HCT116 (cell line): ENCODE data around the gene STK32C. TPM values are rescaled to one million over a fixed set of nuclear protein-coding genes. Genes with fewer than 3 reads are reported as not detected.
A peak's percentile ranks its signal among the peaks of the same experiment; 100 is the strongest.
"Not testable (repeated sequence)": the region's sequence is repeated elsewhere in the genome, so short reads cannot be mapped to it uniquely, and the experiment has no call there.

Experiments used
- ATAC-seq: fragments of 200-7000 bp; cut with Tn5 transposase; 2 replicates; pipeline ENCODE4 v1.9.1; 2020; ENCODE audit warnings: mild to moderate bottlenecking, moderate library complexity
- BruUV-seq: library from RNA; stranded (reverse); fragments of 400-500 nt; replicated peaks from 2 replicates; lab custom pipeline; 2021; lab: Mats Ljungman, UMichigan
- CTCF ChIA-PET: fragments of 300-600 bp; sonication (Branson Sonifier 250); formaldehyde crosslinking; loops from one replicate; lab custom pipeline; 2021; ENCODE audit warnings: antibody characterized with exemption; lab: Charles Lee
- POLR2A ChIA-PET: fragments of 300-600, 350-600 bp; sonication (Branson Sonifier 250); formaldehyde crosslinking; loops from one replicate; lab custom pipeline; 2021; ENCODE audit warnings: antibody characterized with exemption; lab: Charles Lee
- RAD21 ChIA-PET, 2 experiments: fragments of 300-600 bp; sonication (Branson Sonifier 250); formaldehyde crosslinking; loops; one replicate each; lab custom pipeline; 2023; ENCODE audit warnings: low total read pairs in 2 of 2; ENCODE audit not compliant: uncharacterized antibody in 2 of 2, unreplicated experiment in 2 of 2, low non-redundant PET in 1 of 2; lab: Charles Lee
- DNase-seq: peaks from one replicate; pipeline ENCODE4 v3.0.0-alpha.2; 2010; ENCODE audit warnings: low read depth, low spot score
- H2AFZ ChIP-seq: fragments of 200-600 bp; shearing (Covaris generic), sonication (generic); 2 replicates; pipeline ENCODE4 v1.6.1; 2017; ENCODE audit warnings: low read depth, mixed run types, mixed read lengths, antibody characterized with exemption, low read length; ENCODE audit not compliant: poor library complexity, severe bottlenecking
- H3K27ac ChIP-seq: 2 replicates; pipeline ENCODE4 v1.5.1; 2012; ENCODE audit warnings: low read depth, low read length
- H3K27me3 ChIP-seq: fragments of 200-600 bp; sonication (generic); 2 replicates; pipeline ENCODE4 v1.6.1; 2016; ENCODE audit warnings: mixed run types, low read length, mixed read lengths; ENCODE audit not compliant: insufficient read depth
- H3K36me3 ChIP-seq, 2 experiments: fragments of 200-500 bp in 1 of 2; fragments of 200-600 bp in 1 of 2; sonication (Bioruptor generic) in 1 of 2; sonication (generic) in 1 of 2; 2 replicates each; pipeline versions ENCODE4 v1.5.1 to v1.6.1; 2014 to 2016; ENCODE audit warnings: low read length in 2 of 2, inconsistent platforms in 1 of 2, mixed read lengths in 1 of 2, mixed run types in 1 of 2; ENCODE audit not compliant: insufficient read depth in 2 of 2, control insufficient read depth in 1 of 2
- H3K4me1 ChIP-seq, 2 experiments: fragments of 200-600 bp in 1 of 2; sonication (generic) in 1 of 2; 2 replicates each; pipeline versions ENCODE4 v1.5.1 to v1.6.1; 2012 to 2017; ENCODE audit warnings: low read length in 2 of 2, inconsistent platforms in 1 of 2, mild to moderate bottlenecking in 1 of 2, mixed read lengths in 1 of 2, mixed run types in 1 of 2, moderate library complexity in 1 of 2; ENCODE audit not compliant: insufficient read depth in 2 of 2, control insufficient read depth in 1 of 2
- H3K4me2 ChIP-seq: fragments of 200-600 bp; sonication (generic); 2 replicates; pipeline ENCODE4 v1.6.1; 2017; ENCODE audit warnings: mixed run types, low read length, mixed read lengths
- H3K4me3 ChIP-seq, 2 experiments: fragments of 200-600 bp in 1 of 2; sonication (generic) in 1 of 2; replicated peaks in 1 of 2; 2 replicates each; pipeline ENCODE4 v1.5.1; 2011 to 2016; ENCODE audit warnings: low read length in 2 of 2, control low read depth in 1 of 2, low read depth in 1 of 2, mild to moderate bottlenecking in 1 of 2, mixed read lengths in 1 of 2, mixed run types in 1 of 2
- H3K79me2 ChIP-seq: fragments of 200-600 bp; sonication (generic); 2 replicates; pipeline ENCODE4 v1.6.1; 2017; ENCODE audit warnings: mild to moderate bottlenecking, mixed run types, low read length, moderate library complexity, mixed read lengths; ENCODE audit not compliant: insufficient read depth
- H3K9ac ChIP-seq: fragments of 200-600 bp; sonication (generic); 2 replicates; pipeline ENCODE4 v1.6.1; 2016; ENCODE audit warnings: low read length, mixed read lengths
- H3K9me2 ChIP-seq: fragments of 200-600 bp; sonication (generic), shearing (Covaris generic); 2 replicates; pipeline ENCODE4 v1.6.1; 2017; ENCODE audit warnings: mixed run types, mild to moderate bottlenecking, moderate library complexity; ENCODE audit not compliant: insufficient read depth
- H3K9me3 ChIP-seq, 2 experiments: fragments of 200-500 bp in 1 of 2; fragments of 200-600 bp in 1 of 2; sonication (Bioruptor generic) in 1 of 2; sonication (generic) in 1 of 2; 2 replicates each; pipeline ENCODE4 v1.6.1; 2014 to 2017; ENCODE audit warnings: low read length in 2 of 2, mixed read lengths in 2 of 2, inconsistent platforms in 1 of 2, low read depth in 1 of 2, mild to moderate bottlenecking in 1 of 2, mixed run types in 1 of 2, moderate library complexity in 1 of 2; ENCODE audit not compliant: control insufficient read depth in 1 of 2, insufficient read depth in 1 of 2
- H4K20me1 ChIP-seq: fragments of 200-600 bp; sonication (generic), shearing (Covaris generic); 2 replicates; pipeline ENCODE4 v1.6.1; 2017; ENCODE audit warnings: mixed run types, mild to moderate bottlenecking, moderate library complexity; ENCODE audit not compliant: insufficient read depth
- ATF3 ChIP-seq: IDR thresholded peaks from 2 replicates; pipeline ENCODE4 v1.6.1; 2012
- CTCF ChIP-seq, 3 experiments: fragments of 200-600 bp in 1 of 3; sonication (generic) in 1 of 3; IDR thresholded peaks in 2 of 3; conservative IDR thresholded peaks in 1 of 3; 2 replicates each; pipeline ENCODE4 v1.5.1; 2012 to 2017; ENCODE audit warnings: low read depth in 2 of 3, low read length in 2 of 3, antibody characterized with exemption in 1 of 3, borderline replicate concordance in 1 of 3, control low read depth in 1 of 3, mild to moderate bottlenecking in 1 of 3, mixed read lengths in 1 of 3, mixed run types in 1 of 3, moderate library complexity in 1 of 3; ENCODE audit not compliant: insufficient read depth in 1 of 3
- EZH2 ChIP-seq: fragments of 200-600 bp; sonication (generic); IDR thresholded peaks from 2 replicates; pipeline ENCODE4 v1.6.1; 2017; ENCODE audit warnings: antibody characterized with exemption, mixed run types
- EZH2phosphoT487 ChIP-seq: fragments of 200-600 bp; IDR thresholded peaks from 2 replicates; pipeline ENCODE4 v1.6.1; 2018; ENCODE audit warnings: antibody characterized with exemption, borderline replicate concordance
- FOSL1 ChIP-seq: IDR thresholded peaks from 2 replicates; pipeline ENCODE4 v1.6.1; 2012; ENCODE audit warnings: low read depth
- MAX ChIP-seq: IDR thresholded peaks from 2 replicates; pipeline ENCODE4 v1.6.1; 2012
- RAD21 ChIP-seq: IDR thresholded peaks from 2 replicates; pipeline ENCODE4 v1.6.1; 2012; ENCODE audit warnings: low read depth, mild to moderate bottlenecking
- SP1 ChIP-seq: IDR thresholded peaks from 2 replicates; pipeline ENCODE4 v1.6.1; 2012; ENCODE audit warnings: low read depth
- SRF ChIP-seq: IDR thresholded peaks from 2 replicates; pipeline ENCODE4 v1.6.1; 2012; ENCODE audit warnings: low read depth
- TCF7L2 ChIP-seq: IDR thresholded peaks from 2 replicates; pipeline ENCODE4 v1.7.0; 2011; ENCODE audit warnings: borderline replicate concordance, inconsistent platforms; ENCODE audit not compliant: insufficient read depth, insufficient read length; ENCODE audit errors: extremely low read depth
- ZBTB33 ChIP-seq: IDR thresholded peaks from 2 replicates; pipeline ENCODE4 v1.6.1; 2011; ENCODE audit warnings: mild to moderate bottlenecking, low read length, moderate library complexity; ENCODE audit not compliant: insufficient replicate concordance; ENCODE audit errors: extremely low read depth
- ZNF274 ChIP-seq: fragments of 200-500 bp; sonication (Bioruptor generic); IDR thresholded peaks from 2 replicates; pipeline ENCODE4 v1.6.1; 2014; ENCODE audit warnings: mild to moderate bottlenecking, low read depth, low read length, inconsistent platforms
- intact Hi-C: fragments of 100-400 bp; cut with micrococcal nuclease; formaldehyde crosslinking; loops from 2 replicates; pipeline ENCODE4 v1.10.0; 2022
- total RNA-seq: library from RNA; stranded (reverse); gene quantifications from one replicate; pipeline ENCODE4 v1.2.1, GENCODE V29; 2021; ENCODE audit not compliant: unreplicated experiment

STK32C gene
- total RNA-seq, 1 experiment from 2014 or later = 29.7 TPM

- H3K9ac ChIP-seq, H3K4me1 ChIP-seq, CTCF ChIA-PET, H3K79me2 ChIP-seq, H3K4me3 ChIP-seq, H2AFZ ChIP-seq, DNase-seq, H3K9me2 ChIP-seq, H3K4me2 ChIP-seq, H4K20me1 ChIP-seq, RAD21 ChIA-PET, POLR2A ChIA-PET, H3K27me3 ChIP-seq, H3K9me3 ChIP-seq, H3K27ac ChIP-seq, BruUV-seq, H3K36me3 ChIP-seq: not testable (repeated sequence)
- TF ChIP-seq RAD21 = peak; percentile 65
- peak; percentile 35 to 61 (median 47); a peak in 4 of 6 replicates for TF ChIP-seq CTCF (IDR thresholded peaks at IDR 0.05 in 2 of 3, conservative IDR thresholded peaks at IDR 0.05 in 1 of 3; ENCODE audit: borderline replicate concordance in 1 of 3, insufficient read depth in 1 of 3, low read depth in 2 of 3, low read length in 2 of 3)
- intact Hi-C loops = loop anchor here (1.0 kb wide), 1 partner anchor 129 kb away; no protein-coding TSS in a partner anchor
- peak; percentile 90 for ATAC-seq
Observed at GRCh38 chr10:132352462-132353308, 44.9 kb upstream of the STK32C start.

- Histone ChIP-seq H3K27me3 (no peaks in the 10 kb centered on the region), H3K4me3 (no peak overlapping the region), H3K79me2 (no peaks in the 10 kb centered on the region), H4K20me1 (no peaks in the 10 kb centered on the region), H3K27ac (no peak overlapping the region), H3K4me1 (no peaks in the 10 kb centered on the region), H3K9ac (no peak overlapping the region), H3K4me2 (no peak overlapping the region), H3K9me2 (no peaks in the 10 kb centered on the region), H2AFZ (no peak overlapping the region), H3K36me3 (no peaks in the 10 kb centered on the region), H3K9me3 (no peaks in the 10 kb centered on the region)
- ATAC-seq (no peak), DNase-seq (no peak)
- ChIA-PET CTCF (no interaction called here), RAD21 (no interaction called here), POLR2A (no interaction called here)
- intact Hi-C loops = loop anchor here (1.0 kb wide), 1 partner anchor 128 kb away; no protein-coding TSS in a partner anchor
- no TSS peak for BruUV-seq
- no peak for TF ChIP-seq MAX
- TF ChIP-seq RAD21 = no peak
- no peak for TF ChIP-seq SRF
- TF ChIP-seq ZNF274 = no peak
- TF ChIP-seq FOSL1 = no peak
- TF ChIP-seq EZH2 = no peak
- TF ChIP-seq TCF7L2 = no peak
- TF ChIP-seq ATF3 = no peak
- TF ChIP-seq ZBTB33 = no peak
- TF ChIP-seq EZH2phosphoT487 = no peak
- TF ChIP-seq SP1 = no peak
Observed at GRCh38 chr10:132351611-132352010, 43.9 kb upstream of the STK32C start.
